ENCODE measurements around the gene BMPR1A. TPM values are rescaled to one million over a fixed set of nuclear protein-coding genes. Genes with fewer than 3 reads are reported as not detected.

BMPR1A gene
- total RNA-seq, 2 donors from 2014 or later = 9.9 to 12.2 TPM

DNA sequence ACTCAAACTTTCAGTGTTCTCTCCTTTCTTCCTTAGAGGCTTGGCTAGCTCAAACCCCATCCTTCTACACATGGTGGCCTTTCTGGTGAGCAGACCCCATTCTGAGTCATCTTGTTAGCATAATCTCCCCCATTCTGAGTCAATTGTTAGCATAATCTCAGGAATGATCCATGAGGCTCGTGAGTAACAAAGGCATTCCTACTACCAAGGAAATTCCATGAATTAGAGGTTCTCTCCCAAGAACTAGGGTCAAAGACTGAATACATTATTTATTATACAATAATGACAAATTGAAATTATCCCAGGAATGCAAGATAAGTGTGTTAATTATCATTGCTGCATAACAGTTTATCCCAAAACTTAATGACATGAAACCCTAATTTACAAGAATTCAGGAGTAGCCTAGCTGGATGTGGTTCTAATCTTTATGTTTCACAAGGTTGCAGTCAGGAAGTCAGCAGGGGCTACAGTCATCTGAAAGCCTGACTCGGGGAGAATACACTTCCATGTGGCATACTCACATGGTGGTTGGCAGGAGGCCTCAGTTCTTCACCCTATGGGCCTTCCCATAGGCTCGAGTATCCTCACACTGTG lies 100.8 kb downstream of the BMPR1A start:
- H3K9me3 ChIP-seq = no peaks in the 10 kb centered on the region
- no peak for DNase-seq
- H3K4me3 ChIP-seq = no peak overlapping the region
- TF ChIP-seq, protein P1, sequence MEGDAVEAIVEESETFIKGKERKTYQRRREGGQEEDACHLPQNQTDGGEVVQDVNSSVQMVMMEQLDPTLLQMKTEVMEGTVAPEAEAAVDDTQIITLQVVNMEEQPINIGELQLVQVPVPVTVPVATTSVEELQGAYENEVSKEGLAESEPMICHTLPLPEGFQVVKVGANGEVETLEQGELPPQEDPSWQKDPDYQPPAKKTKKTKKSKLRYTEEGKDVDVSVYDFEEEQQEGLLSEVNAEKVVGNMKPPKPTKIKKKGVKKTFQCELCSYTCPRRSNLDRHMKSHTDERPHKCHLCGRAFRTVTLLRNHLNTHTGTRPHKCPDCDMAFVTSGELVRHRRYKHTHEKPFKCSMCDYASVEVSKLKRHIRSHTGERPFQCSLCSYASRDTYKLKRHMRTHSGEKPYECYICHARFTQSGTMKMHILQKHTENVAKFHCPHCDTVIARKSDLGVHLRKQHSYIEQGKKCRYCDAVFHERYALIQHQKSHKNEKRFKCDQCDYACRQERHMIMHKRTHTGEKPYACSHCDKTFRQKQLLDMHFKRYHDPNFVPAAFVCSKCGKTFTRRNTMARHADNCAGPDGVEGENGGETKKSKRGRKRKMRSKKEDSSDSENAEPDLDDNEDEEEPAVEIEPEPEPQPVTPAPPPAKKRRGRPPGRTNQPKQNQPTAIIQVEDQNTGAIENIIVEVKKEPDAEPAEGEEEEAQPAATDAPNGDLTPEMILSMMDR (IDR thresholded peaks at IDR 0.05) = no peak
- no peak for TF ChIP-seq POLR2A (IDR thresholded peaks at IDR 0.05)
- 68 to 76% methylated on average over 3 of the region's 3 CpGs for WGBS, 2 donors
- no peak overlapping the region for H3K27ac ChIP-seq
- no peak for ATAC-seq
- no peaks in the 10 kb centered on the region for H3K27me3 ChIP-seq
- intact Hi-C loops (cut with DNase I) = no loop called here
- H3K4me1 ChIP-seq = peaks cover 4% of the 10 kb centered on the region
- H3K36me3 ChIP-seq (replicated peaks in 1 of 2; ENCODE audit: insufficient read depth in 1 of 2, low read depth in 2 of 2) = no peaks in the 10 kb centered on the region

DNA sequence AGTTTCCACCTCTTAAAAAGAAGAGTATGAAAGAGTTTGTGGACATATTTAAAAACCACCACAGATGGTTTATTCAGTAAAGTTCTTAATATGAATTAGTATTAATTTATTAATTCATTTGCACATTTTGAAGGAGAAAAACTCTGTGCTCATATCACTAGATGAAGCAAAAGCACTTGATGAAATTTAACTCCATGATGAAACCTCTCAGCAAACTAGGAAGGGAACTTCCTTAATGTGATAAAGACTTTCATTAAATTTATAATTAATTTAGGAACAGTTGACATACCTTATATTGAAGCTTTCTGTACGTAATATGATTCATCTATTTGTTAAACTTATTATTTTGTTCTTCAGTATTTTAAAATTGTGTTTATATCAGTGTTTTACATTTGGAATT lies 101.6 kb downstream of the BMPR1A start:
- peaks cover 12% of the 10 kb centered on the region for H3K4me1 ChIP-seq
- no peaks in the 10 kb centered on the region for H3K36me3 ChIP-seq (replicated peaks in 1 of 2; ENCODE audit: insufficient read depth in 1 of 2, low read depth in 2 of 2)
- no peaks in the 10 kb centered on the region for H3K9me3 ChIP-seq
- intact Hi-C loops (cut with DNase I) = no loop called here
- ATAC-seq = no peak
- TF ChIP-seq, protein P1 (IDR thresholded peaks at IDR 0.05) = no peak
- TF ChIP-seq POLR2A (IDR thresholded peaks at IDR 0.05) = no peak
- no peak overlapping the region for H3K27ac ChIP-seq
- 100% methylated on average over 1 of the region's 1 CpG for WGBS, 2 donors
- DNase-seq = no peak
- no peaks in the 10 kb centered on the region for H3K27me3 ChIP-seq
- H3K4me3 ChIP-seq = no peak overlapping the region

DNA sequence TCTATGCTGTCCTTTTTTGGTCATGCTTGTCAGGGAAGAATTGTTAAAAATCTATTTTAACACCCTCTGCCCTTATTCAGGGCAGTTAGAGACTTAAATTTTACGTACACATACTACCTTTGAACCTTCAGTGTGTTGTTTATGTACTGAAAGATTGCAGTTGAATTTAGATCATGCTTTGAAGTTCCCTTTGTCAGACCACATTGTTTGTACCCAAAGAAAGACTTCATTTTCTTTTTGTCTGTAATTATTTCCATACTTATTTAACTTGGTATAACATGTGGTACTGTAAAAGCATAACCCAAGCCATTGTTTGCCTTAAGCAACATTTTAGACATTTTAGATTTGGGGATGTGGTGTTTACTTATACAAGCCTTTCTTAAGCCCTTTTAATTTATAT lies 104.9 kb downstream of the BMPR1A start:
- 96% methylated on average over 1 of the region's 1 CpG for WGBS, 2 donors

DNA sequence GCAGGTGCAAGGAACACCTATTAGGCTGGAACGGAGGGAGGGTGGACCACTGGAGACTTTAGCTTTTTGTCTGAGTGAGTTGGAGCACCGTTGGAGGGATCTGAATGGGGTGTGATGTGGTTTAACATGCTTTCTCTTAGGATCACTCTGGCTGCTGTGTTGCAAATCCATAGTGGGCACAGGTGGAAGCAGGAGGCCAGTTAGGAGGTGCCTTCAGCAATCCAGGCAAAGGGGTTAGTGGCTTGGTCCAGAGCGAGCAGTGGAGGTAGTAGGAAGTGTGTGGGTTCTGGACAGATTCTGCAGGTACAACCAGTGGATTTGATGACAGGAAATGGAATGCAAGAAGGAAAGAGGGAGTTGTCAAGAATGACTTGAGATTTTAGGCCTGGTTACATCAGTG lies 106.0 kb downstream of the BMPR1A start:
- DNase-seq = no peak
- H3K27ac ChIP-seq = peak overlapping the region in 2 of 4 donors; percentile 36 to 54
- peaks cover 19% of the 10 kb centered on the region for H3K4me1 ChIP-seq
- TF ChIP-seq, protein P1 (IDR thresholded peaks at IDR 0.05) = no peak
- H3K9me3 ChIP-seq = no peaks in the 10 kb centered on the region
- H3K36me3 ChIP-seq (replicated peaks in 1 of 2; ENCODE audit: insufficient read depth in 1 of 2, low read depth in 2 of 2) = no peaks in the 10 kb centered on the region
- intact Hi-C loops (cut with DNase I) = no loop called here
- no peaks in the 10 kb centered on the region for H3K27me3 ChIP-seq
- WGBS, 2 donors = 73 to 75% methylated on average over 3 of the region's 3 CpGs
- no peak overlapping the region for H3K4me3 ChIP-seq
- peak; percentile 21 for ATAC-seq

More for the DNA sequence above, 104.9 kb downstream of the BMPR1A start:
- TF ChIP-seq POLR2A (IDR thresholded peaks at IDR 0.05) = no peak
- TF ChIP-seq, protein P1 (IDR thresholded peaks at IDR 0.05) = no peak
- ATAC-seq (no peak), DNase-seq (no peak)
- Histone ChIP-seq H3K27ac (no peak overlapping the region), H3K4me1 (peaks cover 19% of the 10 kb centered on the region), H3K27me3 (no peaks in the 10 kb centered on the region), H3K4me3 (no peak overlapping the region), H3K9me3 (no peaks in the 10 kb centered on the region), H3K36me3 (replicated peaks in 1 of 2; ENCODE audit: insufficient read depth in 1 of 2, low read depth in 2 of 2) (no peaks in the 10 kb centered on the region)
- intact Hi-C loops (cut with DNase I) = no loop called here

Data from body of pancreas (tissue), 4 donors.